ENCODE data around the gene OSCAR. TPM values are rescaled to one million over a fixed set of nuclear protein-coding genes. Genes with fewer than 3 reads are reported as not detected.

Gene OSCAR
- total and polyA plus RNA-seq, 10 of the 15 experiments (the other 5 are each of a cell fraction or from before 2014, with no cell fraction given), result 0.08 to 0.27 (median 0.10) TPM; not detected in 7

- H2AFZ ChIP-seq (ENCODE audit: control insufficient read depth, low read depth, low read length), result no peak overlapping the region
- ChIA-PET RAD21 (ENCODE audit: unreplicated experiment) (no interaction called here), SMC1A (ENCODE audit: uncharacterized antibody, unreplicated experiment) (no interaction called here), CTCF (no interaction called here), POLR2A (no interaction called here)
- H3K9me3 ChIP-seq (replicated peaks; ENCODE audit: control insufficient read depth, insufficient read depth, low read length), result no peaks in the 10 kb centered on the region
- DNase-seq (ENCODE audit: low read depth, low spot score) (no peak), FAIRE-seq (no peak), ATAC-seq (no peak)
- peaks cover 40% of the 10 kb centered on the region for H3K79me2 ChIP-seq (ENCODE audit: control insufficient read depth, insufficient read depth, low read length)
- no peak overlapping the region for H3K4me3 ChIP-seq
- no peak overlapping the region for H3K4me2 ChIP-seq (ENCODE audit: control insufficient read depth, insufficient read depth)
- TF ChIP-seq EP300 (IDR thresholded peaks at IDR 0.05; ENCODE audit: borderline replicate concordance in 1 of 2, control insufficient read depth in 1 of 2, low read depth in 2 of 2, low read length in 2 of 2) (no peak), HSF1 (IDR thresholded peaks at IDR 0.05; ENCODE audit: low read depth, low read length) (no peak), MAX (IDR thresholded peaks at IDR 0.05; ENCODE audit: low read depth, low read length) (no peak), ZNF217 (IDR thresholded peaks at IDR 0.05) (no peak), ZBTB40 (IDR thresholded peaks at IDR 0.05; ENCODE audit: borderline replicate concordance) (no peak), HDGF (IDR thresholded peaks at IDR 0.05) (no peak), HDAC2 (IDR thresholded peaks at IDR 0.05) (no peak), MTA3 (IDR thresholded peaks at IDR 0.05; ENCODE audit: borderline replicate concordance, low read length) (no peak), ZNF592 (IDR thresholded peaks at IDR 0.05) (no peak), ESRRA (IDR thresholded peaks at IDR 0.05; ENCODE audit: low read length) (no peak), POU2F2 (IDR thresholded peaks at IDR 0.05; ENCODE audit: borderline replicate concordance, low read depth, low read length) (no peak), CBX5 (IDR thresholded peaks at IDR 0.05; ENCODE audit: low read depth) (no peak)
- in situ Hi-C loops (cut with MboI), result loop anchor here (25.0 kb wide), 1 partner anchor 1521 kb away; the partner anchor contains the start of gene U2AF2
- BruUV-seq (replicated peaks), result no TSS peak
- 96% methylated on average over 3 of the region's 3 CpGs for WGBS (ENCODE audit: insufficient coverage, insufficient replicate concordance, low lambda C conversion rate, missing lambda C conversion rate)
- peaks cover 13% of the 10 kb centered on the region for H3K4me1 ChIP-seq (ENCODE audit: control insufficient read depth, insufficient read depth, low read length)
- no peak overlapping the region for H3K9ac ChIP-seq (ENCODE audit: control insufficient read depth, insufficient read depth, low read length)
- no peak overlapping the region for H3K27ac ChIP-seq (ENCODE audit: control insufficient read depth, insufficient read depth)
- no peaks in the 10 kb centered on the region for H3K27me3 ChIP-seq (replicated peaks in 1 of 2; ENCODE audit: control insufficient read depth in 2 of 2, insufficient read depth in 2 of 2, low read length in 1 of 2)
- peaks cover 28 to 30% of the 10 kb centered on the region in 2 experiments; a peak in 3 of 4 replicates for H3K36me3 ChIP-seq (ENCODE audit: control insufficient read depth in 2 of 2, insufficient read depth in 2 of 2, low read length in 1 of 2)
- peaks cover 12% of the 10 kb centered on the region for H4K20me1 ChIP-seq (ENCODE audit: control insufficient read depth, insufficient read depth)
- intact Hi-C loops (cut with micrococcal nuclease; ENCODE audit: unreplicated experiment), result no loop called here
Observed at GRCh38 chr19:54141356-54141755, 40.8 kb upstream of the OSCAR start.
